ENCODE results near the gene KIF26B. TPM values are rescaled to one million over a fixed set of nuclear protein-coding genes. Genes with fewer than 3 reads are reported as not detected.

Gene KIF26B
- total RNA-seq, 1 donor from 2014 or later = 2.1 TPM

GRCh38 chr1:245754463-245754961 is 599.7 kb downstream of the KIF26B start:
- Histone ChIP-seq H3K36me3 (ENCODE audit: control insufficient read depth, insufficient read depth, low read length) (no peaks in the 10 kb centered on the region), H3K27me3 (ENCODE audit: control insufficient read depth, insufficient read depth, low read length) (no peaks in the 10 kb centered on the region), H3K4me3 (ENCODE audit: low read depth, low read length) (no peak overlapping the region)
- FAIRE-seq = no peak
- no peak for DNase-seq (ENCODE audit: low read depth)
- TF ChIP-seq, protein P1, sequence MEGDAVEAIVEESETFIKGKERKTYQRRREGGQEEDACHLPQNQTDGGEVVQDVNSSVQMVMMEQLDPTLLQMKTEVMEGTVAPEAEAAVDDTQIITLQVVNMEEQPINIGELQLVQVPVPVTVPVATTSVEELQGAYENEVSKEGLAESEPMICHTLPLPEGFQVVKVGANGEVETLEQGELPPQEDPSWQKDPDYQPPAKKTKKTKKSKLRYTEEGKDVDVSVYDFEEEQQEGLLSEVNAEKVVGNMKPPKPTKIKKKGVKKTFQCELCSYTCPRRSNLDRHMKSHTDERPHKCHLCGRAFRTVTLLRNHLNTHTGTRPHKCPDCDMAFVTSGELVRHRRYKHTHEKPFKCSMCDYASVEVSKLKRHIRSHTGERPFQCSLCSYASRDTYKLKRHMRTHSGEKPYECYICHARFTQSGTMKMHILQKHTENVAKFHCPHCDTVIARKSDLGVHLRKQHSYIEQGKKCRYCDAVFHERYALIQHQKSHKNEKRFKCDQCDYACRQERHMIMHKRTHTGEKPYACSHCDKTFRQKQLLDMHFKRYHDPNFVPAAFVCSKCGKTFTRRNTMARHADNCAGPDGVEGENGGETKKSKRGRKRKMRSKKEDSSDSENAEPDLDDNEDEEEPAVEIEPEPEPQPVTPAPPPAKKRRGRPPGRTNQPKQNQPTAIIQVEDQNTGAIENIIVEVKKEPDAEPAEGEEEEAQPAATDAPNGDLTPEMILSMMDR (IDR thresholded peaks at IDR 0.05; ENCODE audit: insufficient read depth, low read length, severe bottlenecking) = no peak

Measured in bronchial epithelial cell (primary cell).